Diencephalon (tissue), 1 donor: ENCODE data around the gene ARHGAP8. TPM values are rescaled to one million over a fixed set of nuclear protein-coding genes. Genes with fewer than 3 reads are reported as not detected.

Experiments
- total RNA-seq: library from RNA; depleted of rRNA; stranded (reverse); fragments of >200 nt; gene quantifications from one replicate; pipeline ENCODE4 v1.2.3, GENCODE V29; 2014

Gene ARHGAP8
- 1.4 TPM for total RNA-seq

GRCh38 chr22:44752285-44753188, at the start of gene ARHGAP8:
ARHGAP8 (plus strand) TSS chr22:44752575; CDS start chr22:44786528, 33,953 bp downstream.

Other genes with a start within 250 kb of the ARHGAP8 start
- 25.4 TPM for gene PRR5, start 50.4 kb upstream of the ARHGAP8 start, total RNA-seq